Osteoblast (primary cell): ENCODE results near the gene F2RL3. TPM values are rescaled to one million over a fixed set of nuclear protein-coding genes. Genes with fewer than 3 reads are reported as not detected.

ENCODE experiments used
- DNase-seq: peaks from one replicate; pipeline ENCODE4 v3.0.0; 2011; ENCODE audit warnings: low spot score, mixed read lengths; ENCODE audit not compliant: insufficient read length; ENCODE audit errors: missing footprints
- H2AFZ ChIP-seq: 2 replicates; pipeline ENCODE4 v1.6.0; 2011; ENCODE audit warnings: mild to moderate bottlenecking, low read length
- H3K27ac ChIP-seq: 2 replicates; pipeline ENCODE4 v1.5.1; 2011; ENCODE audit warnings: mild to moderate bottlenecking, low read depth, low read length, moderate library complexity
- H3K27me3 ChIP-seq: 2 replicates; pipeline ENCODE4 v1.6.0; 2012; ENCODE audit warnings: mild to moderate bottlenecking, control low read depth, inconsistent platforms, low read length, moderate library complexity; ENCODE audit not compliant: insufficient read depth
- H3K36me3 ChIP-seq: 2 replicates; pipeline ENCODE4 v1.5.1; 2011; ENCODE audit warnings: mild to moderate bottlenecking, low read length, control low read depth, moderate library complexity; ENCODE audit not compliant: insufficient read depth
- H3K4me1 ChIP-seq: 2 replicates; pipeline ENCODE4 v1.5.1; 2011; ENCODE audit warnings: mild to moderate bottlenecking, low read length, control low read depth, moderate library complexity; ENCODE audit not compliant: insufficient read depth
- H3K4me2 ChIP-seq: 2 replicates; pipeline ENCODE4 v1.6.0; 2011; ENCODE audit warnings: mild to moderate bottlenecking, low read length; ENCODE audit not compliant: insufficient read depth
- H3K4me3 ChIP-seq: fragments of 200-600 bp; sonication (generic); 3 replicates; pipeline ENCODE4 v1.5.1; 2012; ENCODE audit warnings: mild to moderate bottlenecking, low read length, inconsistent platforms; ENCODE audit not compliant: insufficient read depth
- H3K79me2 ChIP-seq: 2 replicates; pipeline ENCODE4 v1.6.0; 2012; ENCODE audit warnings: mild to moderate bottlenecking, low read length, control low read depth, inconsistent platforms; ENCODE audit not compliant: insufficient read depth
- H3K9me3 ChIP-seq: 2 replicates; pipeline ENCODE4 v1.5.1; 2011; ENCODE audit warnings: low read depth, low read length, control low read depth
- H4K20me1 ChIP-seq: 2 replicates; pipeline ENCODE4 v1.6.0; 2012; ENCODE audit warnings: mild to moderate bottlenecking, low read length, control low read depth; ENCODE audit not compliant: insufficient read depth
- CTCF ChIP-seq: IDR thresholded peaks from 2 replicates; pipeline ENCODE4 v1.5.1; 2011; ENCODE audit warnings: mild to moderate bottlenecking, low read depth, low read length, moderate library complexity; ENCODE audit errors: extremely low read depth
- total RNA-seq: library from RNA; depleted of rRNA; stranded (reverse); fragments of >200 nt; gene quantifications from 2 replicates; pipeline ENCODE4 v1.2.3, GENCODE V29; 2012

Gene F2RL3
- total RNA-seq, 1 donor = under 0.01 TPM

- Histone ChIP-seq H3K27me3 (peaks cover 3% of the 10 kb centered on the region), H3K4me3 (no peak overlapping the region), H3K4me1 (no peaks in the 10 kb centered on the region), H3K4me2 (no peak overlapping the region), H3K27ac (no peak overlapping the region), H4K20me1 (no peaks in the 10 kb centered on the region), H3K79me2 (no peaks in the 10 kb centered on the region), H2AFZ (no peak overlapping the region), H3K36me3 (no peaks in the 10 kb centered on the region), H3K9me3 (peaks cover 11% of the 10 kb centered on the region)
- no peak for TF ChIP-seq CTCF
- DNase-seq = no peak
Observed at GRCh38 chr19:16915734-16916133, 26.9 kb downstream of the F2RL3 start.

- Histone ChIP-seq H3K4me2 (no peak overlapping the region), H4K20me1 (no peaks in the 10 kb centered on the region), H3K36me3 (no peaks in the 10 kb centered on the region), H3K79me2 (no peaks in the 10 kb centered on the region), H3K9me3 (peaks cover 11% of the 10 kb centered on the region), H3K4me1 (no peaks in the 10 kb centered on the region), H3K27me3 (peaks cover 3% of the 10 kb centered on the region), H3K27ac (no peak overlapping the region), H2AFZ (no peak overlapping the region), H3K4me3 (no peak overlapping the region)
- DNase-seq = no peak
- TF ChIP-seq CTCF = no peak
Observed at GRCh38 chr19:16917401-16917800, 28.6 kb downstream of the F2RL3 start.

GRCh38 chr19:16919496-16919895 is 30.7 kb downstream of the F2RL3 start:
- H4K20me1 ChIP-seq = no peaks in the 10 kb centered on the region
- H3K79me2 ChIP-seq = no peaks in the 10 kb centered on the region
- H3K4me3 ChIP-seq = no peak overlapping the region
- no peaks in the 10 kb centered on the region for H3K4me1 ChIP-seq
- H3K4me2 ChIP-seq = no peak overlapping the region
- H3K9me3 ChIP-seq = no peaks in the 10 kb centered on the region
- H2AFZ ChIP-seq = no peak overlapping the region
- H3K36me3 ChIP-seq = no peaks in the 10 kb centered on the region
- H3K27ac ChIP-seq = no peak overlapping the region
- DNase-seq = no peak
- H3K27me3 ChIP-seq = peaks cover 3% of the 10 kb centered on the region
- TF ChIP-seq CTCF = no peak

GRCh38 chr19:16920816-16921529 is 32.2 kb downstream of the F2RL3 start:
- Histone ChIP-seq H3K4me1 (no peaks in the 10 kb centered on the region), H3K9me3 (peaks cover 6% of the 10 kb centered on the region), H3K27me3 (peaks cover 3% of the 10 kb centered on the region), H3K27ac (no peak overlapping the region), H3K4me2 (no peak overlapping the region), H2AFZ (no peak overlapping the region), H3K36me3 (no peaks in the 10 kb centered on the region), H3K79me2 (no peaks in the 10 kb centered on the region), H3K4me3 (no peak overlapping the region), H4K20me1 (no peaks in the 10 kb centered on the region)
- peak; percentile 88 for DNase-seq
- no peak for TF ChIP-seq CTCF
